CD4-positive, alpha-beta T cell treated with Interleukin-10 for 1 hour (primary cell): Measurements from ENCODE around the gene UBL4B.
"Not testable (repeated sequence)": the region's sequence is repeated elsewhere in the genome, so short reads cannot be mapped to it uniquely, and the experiment has no call there.

Source experiments
- DNase-seq: peaks from one replicate; pipeline ENCODE4 v3.0.0-alpha.2; 2020

Gene UBL4B

GRCh38 chr1:110112143-110112542 is at the start of gene UBL4B:
Gene UBL4B, plus strand, starts transcription at chr1:110112443. Its CDS starts 92 bp downstream, at chr1:110112535.
- DNase-seq, result no peak

GRCh38 chr1:110062612-110063011 is 49.6 kb upstream of the UBL4B start:
- DNase-seq, result no peak

- DNase-seq, result no peak
These were observed 48.5 kb upstream of the UBL4B start for GRCh38 chr1:110063781-110064180.

- DNase-seq, result no peak
These were observed 47.5 kb upstream of the UBL4B start for GRCh38 chr1:110064576-110065337.

- no peak for DNase-seq
These were observed 46.4 kb upstream of the UBL4B start for GRCh38 chr1:110065841-110066240.

GRCh38 chr1:110067479-110067892 is 44.8 kb upstream of the UBL4B start:
- no peak for DNase-seq

- no peak for DNase-seq
These were observed 44.2 kb upstream of the UBL4B start for GRCh38 chr1:110067893-110068645.

GRCh38 chr1:110068646-110069403 is 43.4 kb upstream of the UBL4B start:
- no peak for DNase-seq

- DNase-seq, result no peak
These were observed 42.6 kb upstream of the UBL4B start for GRCh38 chr1:110069404-110070281.

- no peak for DNase-seq
These were observed 42.0 kb upstream of the UBL4B start for GRCh38 chr1:110070282-110070669.

- no peak for DNase-seq
These were observed 41.5 kb upstream of the UBL4B start, which contains the start of gene ALX3 for GRCh38 chr1:110070671-110071242. Gene ALX3, minus strand, starts transcription at chr1:110070672. Its CDS starts 60 bp downstream, at chr1:110070612.

- no peak for DNase-seq
These were observed 38.1 kb upstream of the UBL4B start for GRCh38 chr1:110074166-110074565.

GRCh38 chr1:110076789-110077500 is 35.3 kb upstream of the UBL4B start:
- no peak for DNase-seq

GRCh38 chr1:110079995-110080394 is 32.2 kb upstream of the UBL4B start:
- DNase-seq, result not testable (repeated sequence)

- no peak for DNase-seq
These were observed 31.2 kb upstream of the UBL4B start for GRCh38 chr1:110081061-110081460.

- no peak for DNase-seq
These were observed 29.8 kb upstream of the UBL4B start for GRCh38 chr1:110082477-110082876.

GRCh38 chr1:110083061-110083865 is 29.0 kb upstream of the UBL4B start:
- no peak for DNase-seq

- DNase-seq, result no peak
These were observed 28.4 kb upstream of the UBL4B start for GRCh38 chr1:110083866-110084226.

- DNase-seq, result peak; percentile 22
These were observed 27.8 kb upstream of the UBL4B start for GRCh38 chr1:110084227-110085078.
